GM12872 (cell line): ENCODE results near the gene SPOUT1.

Experiments used
- TF ChIP-seq, protein P1 (sequence below): IDR thresholded peaks from 3 replicates; pipeline ENCODE4 v1.5.1; 2011; ENCODE audit warnings: low read depth, mild to moderate bottlenecking, low read length, moderate library complexity; ENCODE audit not compliant: insufficient read depth

The SPOUT1 gene

GRCh38 chr9:128819716-128820664 lies 9.6 kb downstream of the SPOUT1 start:
- TF ChIP-seq, protein P1, sequence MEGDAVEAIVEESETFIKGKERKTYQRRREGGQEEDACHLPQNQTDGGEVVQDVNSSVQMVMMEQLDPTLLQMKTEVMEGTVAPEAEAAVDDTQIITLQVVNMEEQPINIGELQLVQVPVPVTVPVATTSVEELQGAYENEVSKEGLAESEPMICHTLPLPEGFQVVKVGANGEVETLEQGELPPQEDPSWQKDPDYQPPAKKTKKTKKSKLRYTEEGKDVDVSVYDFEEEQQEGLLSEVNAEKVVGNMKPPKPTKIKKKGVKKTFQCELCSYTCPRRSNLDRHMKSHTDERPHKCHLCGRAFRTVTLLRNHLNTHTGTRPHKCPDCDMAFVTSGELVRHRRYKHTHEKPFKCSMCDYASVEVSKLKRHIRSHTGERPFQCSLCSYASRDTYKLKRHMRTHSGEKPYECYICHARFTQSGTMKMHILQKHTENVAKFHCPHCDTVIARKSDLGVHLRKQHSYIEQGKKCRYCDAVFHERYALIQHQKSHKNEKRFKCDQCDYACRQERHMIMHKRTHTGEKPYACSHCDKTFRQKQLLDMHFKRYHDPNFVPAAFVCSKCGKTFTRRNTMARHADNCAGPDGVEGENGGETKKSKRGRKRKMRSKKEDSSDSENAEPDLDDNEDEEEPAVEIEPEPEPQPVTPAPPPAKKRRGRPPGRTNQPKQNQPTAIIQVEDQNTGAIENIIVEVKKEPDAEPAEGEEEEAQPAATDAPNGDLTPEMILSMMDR = no peak

GRCh38 chr9:128818839-128819715 lies 10.5 kb downstream of the SPOUT1 start:
- TF ChIP-seq, protein P1 = no peak

- TF ChIP-seq, protein P1 = peak; percentile 100
Measured at GRCh38 chr9:128818099-128818838, 11.3 kb downstream of the SPOUT1 start, which contains the start of gene ENDOG. Gene ENDOG, plus strand, starts transcription at chr9:128818500. Its CDS starts 185 bp downstream, at chr9:128818685.

DNA sequence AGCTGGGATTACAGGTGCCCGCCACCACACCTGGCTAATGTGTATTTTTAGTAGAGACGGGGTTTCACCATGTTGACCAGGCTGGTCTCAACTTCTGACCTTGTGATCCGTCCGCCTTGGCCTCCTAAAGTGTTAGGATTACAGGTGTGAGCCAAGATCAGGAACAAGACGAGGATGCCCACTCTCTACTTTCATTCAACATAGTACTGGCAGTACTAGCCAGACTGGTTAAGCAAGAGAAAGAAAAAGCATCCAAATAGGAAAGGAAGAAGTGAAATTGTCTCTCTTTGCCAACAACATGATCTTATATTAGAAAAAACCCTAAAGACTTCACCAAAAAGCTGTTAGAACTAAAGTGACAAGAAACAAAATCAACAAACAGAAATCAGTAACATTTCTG lies 18.7 kb downstream of the SPOUT1 start:
- TF ChIP-seq, protein P1 = no peak

DNA sequence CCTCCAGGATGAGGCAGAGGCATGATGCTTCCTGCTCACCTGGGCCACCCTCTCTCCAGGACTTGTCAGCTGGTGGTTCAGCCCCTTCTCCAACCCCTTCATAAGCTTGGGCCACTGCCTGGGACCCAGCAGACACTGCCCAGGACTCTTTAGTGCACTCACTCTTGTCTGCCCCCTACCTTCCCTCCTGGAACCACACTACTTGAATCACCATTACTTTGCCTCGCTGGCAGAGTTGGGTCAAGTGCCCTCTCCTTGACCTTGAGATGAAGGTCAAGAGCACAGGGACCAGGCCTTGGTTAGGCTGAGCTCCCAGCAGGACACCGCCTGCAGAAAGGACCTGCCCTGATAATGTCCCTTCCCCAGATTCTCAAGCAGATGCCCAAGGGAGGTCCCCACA lies 19.8 kb downstream of the SPOUT1 start:
- TF ChIP-seq, protein P1 = peak; percentile 26; the same call in 1 of the 3 replicates

DNA sequence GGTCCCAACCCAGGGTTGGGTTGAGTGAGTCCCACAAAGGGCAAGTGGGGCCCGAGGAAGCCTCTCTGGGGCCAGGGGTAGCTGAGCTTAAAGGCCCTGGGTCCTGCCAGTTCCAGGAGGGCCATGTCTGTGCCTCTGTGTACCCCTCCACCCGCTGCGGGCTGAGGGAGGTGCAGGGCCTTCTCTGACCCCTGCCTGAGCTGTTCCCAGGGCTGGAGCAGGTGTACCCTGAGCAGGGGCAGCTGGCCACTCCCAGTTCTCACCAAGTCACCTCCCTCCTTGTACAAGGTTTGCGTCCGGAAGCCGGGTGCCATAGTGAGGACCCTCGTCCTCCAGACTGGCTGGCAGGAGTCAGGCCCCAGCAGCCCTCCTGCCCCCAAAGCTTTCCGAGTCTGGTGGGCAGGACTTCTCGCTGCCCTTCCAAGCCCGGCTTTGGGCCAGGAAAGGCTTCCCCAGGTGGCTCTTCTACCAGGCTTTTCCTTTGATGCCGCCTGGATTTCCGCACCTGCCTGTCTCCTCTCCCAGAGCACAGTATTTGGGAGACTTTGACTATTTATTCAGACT lies 20.5 kb downstream of the SPOUT1 start:
- TF ChIP-seq, protein P1 = no peak
